Measurements from ENCODE around the gene ZDHHC7. TPM values are rescaled to one million over a fixed set of nuclear protein-coding genes. Genes with fewer than 3 reads are reported as not detected.
A peak's percentile ranks its signal among the peaks of the same experiment; 100 is the strongest.
"Not testable (repeated sequence)": the region's sequence is repeated elsewhere in the genome, so short reads cannot be mapped to it uniquely, and the experiment has no call there.

Gene ZDHHC7
- total RNA-seq, 4 donors from 2014 or later: 45.9 to 65.5 (median 54.3) TPM

GRCh38 chr16:85056211-85056748 is 44.9 kb upstream of the ZDHHC7 start:
- Histone ChIP-seq H3K36me3 (no peaks in the 10 kb centered on the region), H3K9me3 (no peaks in the 10 kb centered on the region), H3K4me3 (peak overlapping the region; percentile 21), H3K27me3 (no peaks in the 10 kb centered on the region), H3K4me1 (peaks cover 20% of the 10 kb centered on the region), H3K27ac (peak overlapping the region; percentile 73)
- 82% methylated on average over 14 of the region's 16 CpGs for WGBS
- no peak for TF ChIP-seq POLR2AphosphoS5 (IDR thresholded peaks at IDR 0.05)
- no peak for TF ChIP-seq CTCF (IDR thresholded peaks at IDR 0.05)
- TF ChIP-seq EP300 (IDR thresholded peaks at IDR 0.05): no peak
- no peak for TF ChIP-seq POLR2A (IDR thresholded peaks at IDR 0.05)
- DNase-seq (ENCODE audit: low spot score in 2 of 2): no peak

- no peak for TF ChIP-seq POLR2AphosphoS5 (IDR thresholded peaks at IDR 0.05)
- no peak for TF ChIP-seq CTCF (IDR thresholded peaks at IDR 0.05)
- TF ChIP-seq POLR2A (IDR thresholded peaks at IDR 0.05): no peak
- TF ChIP-seq EP300 (IDR thresholded peaks at IDR 0.05): no peak
- H3K4me3 ChIP-seq: peak overlapping the region; percentile 21
- no peaks in the 10 kb centered on the region for H3K27me3 ChIP-seq
- no peak for DNase-seq (ENCODE audit: low spot score in 2 of 2)
- peak overlapping the region; percentile 73 for H3K27ac ChIP-seq
- H3K36me3 ChIP-seq: no peaks in the 10 kb centered on the region
- H3K4me1 ChIP-seq: peaks cover 27% of the 10 kb centered on the region
- 44% methylated on average over 14 of the region's 14 CpGs for WGBS
- no peaks in the 10 kb centered on the region for H3K9me3 ChIP-seq
Measured at GRCh38 chr16:85055493-85056210, 44.3 kb upstream of the ZDHHC7 start.

GRCh38 chr16:85054948-85055492 is 43.7 kb upstream of the ZDHHC7 start:
- peak overlapping the region; percentile 21 for H3K4me3 ChIP-seq
- H3K27ac ChIP-seq: peak overlapping the region; percentile 73
- peaks cover 29% of the 10 kb centered on the region for H3K4me1 ChIP-seq
- 65% methylated on average over 6 of the region's 6 CpGs for WGBS
- no peak for DNase-seq (ENCODE audit: low spot score in 2 of 2)
- H3K27me3 ChIP-seq: no peaks in the 10 kb centered on the region
- no peaks in the 10 kb centered on the region for H3K36me3 ChIP-seq
- no peaks in the 10 kb centered on the region for H3K9me3 ChIP-seq
- TF ChIP-seq EP300 (IDR thresholded peaks at IDR 0.05) (no peak), POLR2AphosphoS5 (IDR thresholded peaks at IDR 0.05) (no peak), CTCF (IDR thresholded peaks at IDR 0.05) (no peak), POLR2A (IDR thresholded peaks at IDR 0.05) (no peak)

- not testable (repeated sequence) for H3K9me3 ChIP-seq; DNase-seq (ENCODE audit: low spot score in 2 of 2); H3K4me3 ChIP-seq; H3K36me3 ChIP-seq; H3K27me3 ChIP-seq
- over 99% methylated on average over 3 of the region's 3 CpGs for WGBS
- Histone ChIP-seq H3K4me1 (peaks cover 29% of the 10 kb centered on the region), H3K27ac (peak overlapping the region; percentile 73)
Measured at GRCh38 chr16:85054321-85054720, 43.0 kb upstream of the ZDHHC7 start.

GRCh38 chr16:85052536-85052935 is 41.2 kb upstream of the ZDHHC7 start:
- 91% methylated on average over 10 of the region's 10 CpGs for WGBS
- Histone ChIP-seq H3K27me3 (no peaks in the 10 kb centered on the region), H3K27ac (no peak overlapping the region), H3K9me3 (no peaks in the 10 kb centered on the region), H3K4me1 (peaks cover 29% of the 10 kb centered on the region), H3K4me3 (no peak overlapping the region), H3K36me3 (no peaks in the 10 kb centered on the region)
- TF ChIP-seq POLR2AphosphoS5 (IDR thresholded peaks at IDR 0.05) (no peak), CTCF (IDR thresholded peaks at IDR 0.05) (no peak), EP300 (IDR thresholded peaks at IDR 0.05) (no peak), POLR2A (IDR thresholded peaks at IDR 0.05) (no peak)
- no peak for DNase-seq (ENCODE audit: low spot score in 2 of 2)

Measured in suprapubic skin (tissue), 4 donors.